HepG2 (cell line): ENCODE results near the gene AMN. TPM values are rescaled to one million over a fixed set of nuclear protein-coding genes. Genes with fewer than 3 reads are reported as not detected.

ENCODE experiments used
- ATAC-seq: fragments of 200-7000 bp; cut with Tn5 transposase; 3 replicates; pipeline ENCODE4 v1.9.1; 2020; ENCODE audit warnings: mild to moderate bottlenecking, moderate library complexity
- BruUV-seq: library from RNA; stranded (reverse); fragments of 400-500 nt; replicated peaks from 2 replicates; lab custom pipeline; 2021; lab: Mats Ljungman, UMichigan
- CTCF ChIA-PET: fragments of 300-600 bp; formaldehyde crosslinking; extraction: SDS; loops from one replicate; lab custom pipeline; 2021; ENCODE audit warnings: low total read pairs, inconsistent platforms, low intra/inter-chr PET ratio; lab: Yijun Ruan, JAX
- POLR2A ChIA-PET: fragments of 350-600 bp; sonication (Branson Sonifier 250); formaldehyde crosslinking; loops from one replicate; lab custom pipeline; 2020; ENCODE audit warnings: antibody characterized with exemption, inconsistent platforms; lab: Yijun Ruan, JAX
- DNase-seq: peaks from one replicate; pipeline ENCODE4 v3.0.0-alpha.2; 2015; ENCODE audit warnings: low spot score
- FAIRE-seq: peaks from 3 replicates; lab custom pipeline; 2011; peaks lifted over from hg19 to GRCh38; lab: Jason Lieb, UNC
- H2AFZ ChIP-seq: one replicate; pipeline ENCODE4 v1.6.1; 2011; ENCODE audit warnings: low read length, inconsistent platforms
- H3K27ac ChIP-seq: fragments of 300-600 bp; 3 replicates; pipeline ENCODE4 v1.8.0; 2011; ENCODE audit warnings: mixed run types, mild to moderate bottlenecking, mixed read lengths, low read length, inconsistent platforms; ENCODE audit not compliant: insufficient read depth; ENCODE audit errors: extremely low read length
- H3K27me3 ChIP-seq, 2 experiments: fragments of 200-600 bp in 1 of 2; 2 replicates in 1 of 2; 3 replicates in 1 of 2; pipeline versions ENCODE4 v1.6.0 to v1.8.0; 2011; ENCODE audit warnings: low read length in 2 of 2, mild to moderate bottlenecking in 2 of 2, moderate library complexity in 2 of 2, inconsistent platforms in 1 of 2; ENCODE audit not compliant: insufficient read depth in 2 of 2, control insufficient read depth in 1 of 2
- H3K36me3 ChIP-seq, 2 experiments: fragments of 200-600 bp in 1 of 2; replicated peaks in 1 of 2; 2 replicates in 1 of 2; 3 replicates in 1 of 2; pipeline versions ENCODE4 v1.5.1 to v1.8.0; 2011; ENCODE audit warnings: low read length in 2 of 2, inconsistent platforms in 1 of 2; ENCODE audit not compliant: insufficient read depth in 2 of 2, control insufficient read depth in 1 of 2
- H3K4me1 ChIP-seq: 2 replicates; pipeline ENCODE4 v1.5.1; 2012; ENCODE audit warnings: low read length, inconsistent platforms; ENCODE audit not compliant: insufficient read depth
- H3K4me2 ChIP-seq: 2 replicates; pipeline ENCODE4 v1.6.0; 2011; ENCODE audit warnings: low read depth, low read length, inconsistent platforms
- H3K4me3 ChIP-seq, 3 experiments: fragments of 200-600 bp in 1 of 3; sonication (generic), shearing (Covaris generic) in 1 of 3; replicated peaks in 1 of 3; 2 replicates each; pipeline ENCODE4 v1.5.1; 2011 to 2016; ENCODE audit warnings: low read length in 3 of 3, inconsistent platforms in 2 of 3, low read depth in 2 of 3, mild to moderate bottlenecking in 2 of 3, control low read depth in 1 of 3, mixed read lengths in 1 of 3; ENCODE audit not compliant: insufficient read depth in 1 of 3
- H3K79me2 ChIP-seq: one replicate; pipeline ENCODE4 v1.6.1; 2011; ENCODE audit warnings: low read length, inconsistent platforms; ENCODE audit not compliant: insufficient read depth
- H3K9ac ChIP-seq: 2 replicates; pipeline ENCODE4 v1.6.0; 2011; ENCODE audit warnings: mild to moderate bottlenecking, low read depth, low read length, inconsistent platforms; ENCODE audit not compliant: insufficient read depth
- H3K9me3 ChIP-seq: 2 replicates; pipeline ENCODE4 v1.5.1; 2012; ENCODE audit warnings: mild to moderate bottlenecking, low read length
- H4K20me1 ChIP-seq: 2 replicates; pipeline ENCODE4 v1.6.0; 2011; ENCODE audit warnings: inconsistent platforms, mild to moderate bottlenecking, low read length, moderate library complexity; ENCODE audit not compliant: insufficient read depth
- DPF2 ChIP-seq: sonication (generic); formaldehyde crosslinking; IDR thresholded peaks from 2 replicates; pipeline ENCODE4 v1.4.0; 2020; ENCODE audit warnings: mild to moderate bottlenecking, low read depth, missing genetic modification reagents, borderline replicate concordance
- HDAC6 ChIP-seq: fragments of 200-600 bp; sonication (generic); IDR thresholded peaks from 2 replicates; pipeline ENCODE4 v1.7.0; 2017; ENCODE audit warnings: mild to moderate bottlenecking, antibody characterized with exemption, low read length, low read depth
- ISX ChIP-seq: sonication (generic); formaldehyde crosslinking; conservative IDR thresholded peaks from 2 replicates; pipeline ENCODE4 v1.5.0; 2020; ENCODE audit warnings: missing genetic modification reagents
- MAFF ChIP-seq: IDR thresholded peaks from 2 replicates; pipeline ENCODE4 v1.6.1; 2011; ENCODE audit warnings: low read depth, low read length, improper control_type of control experiment
- MAFK ChIP-seq, 2 experiments: IDR thresholded peaks in 1 of 2; conservative IDR thresholded peaks in 1 of 2; 2 replicates each; pipeline ENCODE4 v1.6.1; 2011; ENCODE audit warnings: improper control_type of control experiment in 2 of 2, low read length in 2 of 2
- PAWR ChIP-seq: sonication (generic); formaldehyde crosslinking; IDR thresholded peaks from 2 replicates; pipeline ENCODE4 v1.4.0; 2020; ENCODE audit warnings: missing genetic modification reagents, mild to moderate bottlenecking, borderline replicate concordance
- SAFB2 ChIP-seq: sonication (generic); formaldehyde crosslinking; IDR thresholded peaks from 2 replicates; pipeline ENCODE4 v1.5.1; 2020; ENCODE audit warnings: missing genetic modification reagents, low read depth, mild to moderate bottlenecking, borderline replicate concordance
- ZC3H4 ChIP-seq: sonication (generic); formaldehyde crosslinking; IDR thresholded peaks from 2 replicates; pipeline ENCODE4 v1.4.0; 2020; ENCODE audit warnings: missing genetic modification reagents, borderline replicate concordance
- ZNF605 ChIP-seq: sonication (generic); formaldehyde crosslinking; IDR thresholded peaks from 2 replicates; pipeline ENCODE4 v1.8.0; 2022; ENCODE audit warnings: mild to moderate bottlenecking, missing genetic modification reagents
- ZNF652 ChIP-seq: IDR thresholded peaks from 2 replicates; pipeline ENCODE4 v1.6.1; 2016; ENCODE audit warnings: low read depth, borderline replicate concordance
- ZNF775 ChIP-seq: sonication (generic); formaldehyde crosslinking; IDR thresholded peaks from 2 replicates; pipeline ENCODE4 v1.4.0; 2020; ENCODE audit warnings: missing genetic modification reagents, mild to moderate bottlenecking, moderate library complexity, borderline replicate concordance
- WGBS: methylation state at CpG from one replicate; pipeline ENCODE4 v1.1.6; 2017; ENCODE audit warnings: low lambda C conversion rate; 5-methylcytosine and 5-hydroxymethylcytosine counted together
- in situ Hi-C: cut with HindIII; loops from 2 replicates; pipeline ENCODE4 v1.10.0; 2017; ENCODE audit warnings: low pct_unique_long_range_greater_than_20kb; ENCODE audit not compliant: extremely low pct_ligation_motif_present
- intact Hi-C: fragments of 100-400 bp; cut with micrococcal nuclease; formaldehyde crosslinking; loops from one replicate; pipeline ENCODE4 v1.10.0; 2022; ENCODE audit not compliant: unreplicated experiment
- polyA plus RNA-seq, 8 experiments: library from polyadenylated mRNA; depleted of rRNA in 3 of 8; stranded (reverse) in 7 of 8; unstranded in 1 of 8; fragments of >200 nt; fragmentation: Illumina TruSeq in 4 of 8; extraction: Trizol in 4 of 8; gene quantifications; 2 replicates each; pipeline versions ENCODE4 v1.2.1 to v1.2.3, GENCODE V29; 2011 to 2016; ENCODE audit warnings: low read depth in 4 of 8, missing spikeins in 1 of 8, mixed read lengths in 1 of 8; ENCODE audit not compliant: insufficient read depth in 1 of 8
- total RNA-seq, 5 experiments: library from RNA; depleted of rRNA; stranded (reverse); fragments of >200 nt; fragmentation: Illumina TruSeq; extraction: Trizol; gene quantifications; 2 replicates each; pipeline ENCODE4 v1.2.3, GENCODE V29; 2016; ENCODE audit warnings: low read depth in 1 of 5

The AMN gene
- total and polyA plus RNA-seq, 2 of the 13 experiments (the other 11 are each of a cell fraction or from before 2014, with no cell fraction given): 9.8 to 33.1 TPM

GRCh38 chr14:102941419-102942011 lies 19.1 kb downstream of the AMN start:
- no peak for TF ChIP-seq ZNF605 (CRISPR knock-in tag)
- no peak for TF ChIP-seq HDAC6
- TF ChIP-seq ISX (CRISPR knock-in tag): no peak
- no peak for TF ChIP-seq SAFB2 (CRISPR knock-in tag)
- TF ChIP-seq ZC3H4 (CRISPR knock-in tag): no peak
- TF ChIP-seq ZNF775 (CRISPR knock-in tag): no peak
- TF ChIP-seq MAFF: peak; percentile 79
- TF ChIP-seq MAFK (conservative IDR thresholded peaks at IDR 0.05 in 1 of 2, IDR thresholded peaks at IDR 0.05 in 1 of 2; ENCODE audit: low read length in 2 of 2): peak; percentile 89
- no peak for TF ChIP-seq DPF2 (CRISPR knock-in tag)
- TF ChIP-seq PAWR (CRISPR knock-in tag): no peak
- TF ChIP-seq ZNF652 (CRISPR knock-in tag): no peak
- TF ChIP-seq, all 625 proteins: peak for 2
- no peak overlapping the region for H2AFZ ChIP-seq
- intact Hi-C loops (no loop called here), in situ Hi-C loops (no loop called here)
- H4K20me1 ChIP-seq: no peaks in the 10 kb centered on the region
- H3K9me3 ChIP-seq: no peaks in the 10 kb centered on the region
- H3K4me1 ChIP-seq: no peaks in the 10 kb centered on the region
- no peak overlapping the region for H3K4me2 ChIP-seq
- WGBS: 91% methylated on average over 10 of the region's 10 CpGs
- H3K9ac ChIP-seq: no peak overlapping the region
- H3K36me3 ChIP-seq: peaks cover 8 to 17% of the 10 kb centered on the region in 2 experiments; a peak in 4 of 5 replicates
- no peak overlapping the region for H3K27ac ChIP-seq
- FAIRE-seq (no peak), ATAC-seq (no peak), DNase-seq (no peak)
- POLR2A ChIA-PET: no interaction called here
- H3K4me3 ChIP-seq: no peak overlapping the region
- CTCF ChIA-PET: no interaction called here
- BruUV-seq: no TSS peak
- no peaks in the 10 kb centered on the region for H3K27me3 ChIP-seq
- H3K79me2 ChIP-seq: no peaks in the 10 kb centered on the region
